ENCODE data around the gene HIPK3. TPM values are rescaled to one million over a fixed set of nuclear protein-coding genes. Genes with fewer than 3 reads are reported as not detected.

Gene HIPK3
- total and polyA plus RNA-seq, 9 of the 15 experiments (the other 6 are each of a cell fraction or from before 2014, with no cell fraction given): 2.3 to 19.6 (median 7.5) TPM

- TF ChIP-seq ZNF407 (IDR thresholded peaks at IDR 0.05; ENCODE audit: low read depth) (no peak), ZNF274 (IDR thresholded peaks at IDR 0.05; ENCODE audit: borderline replicate concordance, low read depth, low read length) (no peak), ZNF75A (CRISPR knock-in tag; IDR thresholded peaks at IDR 0.05) (no peak), ZSCAN32 (CRISPR knock-in tag; IDR thresholded peaks at IDR 0.05) (no peak), ZNF134 (CRISPR knock-in tag; conservative IDR thresholded peaks at IDR 0.05) (no peak), CTBP1 (IDR thresholded peaks at IDR 0.05; ENCODE audit: borderline replicate concordance) (peak; percentile 92), IRF2 (CRISPR knock-in tag; IDR thresholded peaks at IDR 0.05) (no peak), ZNF324 (CRISPR knock-in tag; IDR thresholded peaks at IDR 0.05) (no peak), NCOA1 (IDR thresholded peaks at IDR 0.05; ENCODE audit: low read depth) (peak; percentile 45), RAD21 (CRISPR knock-in tag; conservative IDR thresholded peaks at IDR 0.05 in 1 of 2, IDR thresholded peaks at IDR 0.05 in 1 of 2) (no peak), GTF2E2 (tag; IDR thresholded peaks at IDR 0.05) (no peak), COPS2 (conservative IDR thresholded peaks at IDR 0.05) (no peak), GATA2 (CRISPR knock-in tag; IDR thresholded peaks at IDR 0.05) (peak; percentile 14; the same call in 1 of the 2 replicates), DEAF1 (CRISPR knock-in tag; IDR thresholded peaks at IDR 0.05) (no peak), ILF3 (IDR thresholded peaks at IDR 0.05; ENCODE audit: borderline replicate concordance) (no peak)
- TF ChIP-seq, protein P1, sequence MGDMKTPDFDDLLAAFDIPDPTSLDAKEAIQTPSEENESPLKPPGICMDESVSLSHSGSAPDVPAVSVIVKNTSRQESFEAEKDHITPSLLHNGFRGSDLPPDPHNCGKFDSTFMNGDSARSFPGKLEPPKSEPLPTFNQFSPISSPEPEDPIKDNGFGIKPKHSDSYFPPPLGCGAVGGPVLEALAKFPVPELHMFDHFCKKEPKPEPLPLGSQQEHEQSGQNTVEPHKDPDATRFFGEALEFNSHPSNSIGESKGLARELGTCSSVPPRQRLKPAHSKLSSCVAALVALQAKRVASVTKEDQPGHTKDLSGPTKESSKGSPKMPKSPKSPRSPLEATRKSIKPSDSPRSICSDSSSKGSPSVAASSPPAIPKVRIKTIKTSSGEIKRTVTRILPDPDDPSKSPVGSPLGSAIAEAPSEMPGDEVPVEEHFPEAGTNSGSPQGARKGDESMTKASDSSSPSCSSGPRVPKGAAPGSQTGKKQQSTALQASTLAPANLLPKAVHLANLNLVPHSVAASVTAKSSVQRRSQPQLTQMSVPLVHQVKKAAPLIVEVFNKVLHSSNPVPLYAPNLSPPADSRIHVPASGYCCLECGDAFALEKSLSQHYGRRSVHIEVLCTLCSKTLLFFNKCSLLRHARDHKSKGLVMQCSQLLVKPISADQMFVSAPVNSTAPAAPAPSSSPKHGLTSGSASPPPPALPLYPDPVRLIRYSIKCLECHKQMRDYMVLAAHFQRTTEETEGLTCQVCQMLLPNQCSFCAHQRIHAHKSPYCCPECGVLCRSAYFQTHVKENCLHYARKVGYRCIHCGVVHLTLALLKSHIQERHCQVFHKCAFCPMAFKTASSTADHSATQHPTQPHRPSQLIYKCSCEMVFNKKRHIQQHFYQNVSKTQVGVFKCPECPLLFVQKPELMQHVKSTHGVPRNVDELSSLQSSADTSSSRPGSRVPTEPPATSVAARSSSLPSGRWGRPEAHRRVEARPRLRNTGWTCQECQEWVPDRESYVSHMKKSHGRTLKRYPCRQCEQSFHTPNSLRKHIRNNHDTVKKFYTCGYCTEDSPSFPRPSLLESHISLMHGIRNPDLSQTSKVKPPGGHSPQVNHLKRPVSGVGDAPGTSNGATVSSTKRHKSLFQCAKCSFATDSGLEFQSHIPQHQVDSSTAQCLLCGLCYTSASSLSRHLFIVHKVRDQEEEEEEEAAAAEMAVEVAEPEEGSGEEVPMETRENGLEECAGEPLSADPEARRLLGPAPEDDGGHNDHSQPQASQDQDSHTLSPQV (IDR thresholded peaks at IDR 0.05): no peak
These were observed 63.7 kb downstream of the HIPK3 start (continued) for GRCh38 chr11:33320814-33321330.
